ENCODE data around the gene COL18A1. TPM values are rescaled to one million over a fixed set of nuclear protein-coding genes. Genes with fewer than 3 reads are reported as not detected.

Gene COL18A1
- total RNA-seq, 1 donor from 2014 or later, result 535 TPM

GRCh38 chr21:45420061-45421041 lies 15.4 kb downstream of the COL18A1 start:
- no peak for DNase-seq (ENCODE audit: low read depth)
- H3K4me3 ChIP-seq (ENCODE audit: low read depth, low read length), result no peak overlapping the region
- TF ChIP-seq CTCF (conservative IDR thresholded peaks at IDR 0.05; ENCODE audit: low read depth, low read length), result no peak

- no peak for DNase-seq (ENCODE audit: low read depth)
- no peak overlapping the region for H3K4me3 ChIP-seq (ENCODE audit: low read depth, low read length)
- TF ChIP-seq CTCF (conservative IDR thresholded peaks at IDR 0.05; ENCODE audit: low read depth, low read length), result no peak
Observed at GRCh38 chr21:45421071-45421845, 16.3 kb downstream of the COL18A1 start.

GRCh38 chr21:45421846-45422775 lies 17.1 kb downstream of the COL18A1 start:
- no peak for DNase-seq (ENCODE audit: low read depth)
- no peak overlapping the region for H3K4me3 ChIP-seq (ENCODE audit: low read depth, low read length)
- TF ChIP-seq CTCF (conservative IDR thresholded peaks at IDR 0.05; ENCODE audit: low read depth, low read length), result no peak

- peak overlapping the region; percentile 20 for H3K4me3 ChIP-seq (ENCODE audit: low read depth, low read length)
- DNase-seq (ENCODE audit: low read depth), result no peak
- TF ChIP-seq CTCF (conservative IDR thresholded peaks at IDR 0.05; ENCODE audit: low read depth, low read length), result no peak
Observed at GRCh38 chr21:45423201-45423955, 18.4 kb downstream of the COL18A1 start.

GRCh38 chr21:45423968-45424853 lies 19.2 kb downstream of the COL18A1 start:
- TF ChIP-seq CTCF (conservative IDR thresholded peaks at IDR 0.05; ENCODE audit: low read depth, low read length), result no peak
- no peak for DNase-seq (ENCODE audit: low read depth)

More at GRCh38 chr21:45423968-45424853, 19.2 kb downstream of the COL18A1 start:
- H3K4me3 ChIP-seq (ENCODE audit: low read depth, low read length), result peak overlapping the region; percentile 20

Data from epithelial cell of proximal tubule (primary cell).